ENCODE data around the gene SELENOK. TPM values are rescaled to one million over a fixed set of nuclear protein-coding genes. Genes with fewer than 3 reads are reported as not detected.

SELENOK gene
- total and polyA plus RNA-seq, 2 donors (not counting 3 experiments of a cell fraction or from before 2014, with no cell fraction given) = 26.1 to 35.2 TPM

DNA sequence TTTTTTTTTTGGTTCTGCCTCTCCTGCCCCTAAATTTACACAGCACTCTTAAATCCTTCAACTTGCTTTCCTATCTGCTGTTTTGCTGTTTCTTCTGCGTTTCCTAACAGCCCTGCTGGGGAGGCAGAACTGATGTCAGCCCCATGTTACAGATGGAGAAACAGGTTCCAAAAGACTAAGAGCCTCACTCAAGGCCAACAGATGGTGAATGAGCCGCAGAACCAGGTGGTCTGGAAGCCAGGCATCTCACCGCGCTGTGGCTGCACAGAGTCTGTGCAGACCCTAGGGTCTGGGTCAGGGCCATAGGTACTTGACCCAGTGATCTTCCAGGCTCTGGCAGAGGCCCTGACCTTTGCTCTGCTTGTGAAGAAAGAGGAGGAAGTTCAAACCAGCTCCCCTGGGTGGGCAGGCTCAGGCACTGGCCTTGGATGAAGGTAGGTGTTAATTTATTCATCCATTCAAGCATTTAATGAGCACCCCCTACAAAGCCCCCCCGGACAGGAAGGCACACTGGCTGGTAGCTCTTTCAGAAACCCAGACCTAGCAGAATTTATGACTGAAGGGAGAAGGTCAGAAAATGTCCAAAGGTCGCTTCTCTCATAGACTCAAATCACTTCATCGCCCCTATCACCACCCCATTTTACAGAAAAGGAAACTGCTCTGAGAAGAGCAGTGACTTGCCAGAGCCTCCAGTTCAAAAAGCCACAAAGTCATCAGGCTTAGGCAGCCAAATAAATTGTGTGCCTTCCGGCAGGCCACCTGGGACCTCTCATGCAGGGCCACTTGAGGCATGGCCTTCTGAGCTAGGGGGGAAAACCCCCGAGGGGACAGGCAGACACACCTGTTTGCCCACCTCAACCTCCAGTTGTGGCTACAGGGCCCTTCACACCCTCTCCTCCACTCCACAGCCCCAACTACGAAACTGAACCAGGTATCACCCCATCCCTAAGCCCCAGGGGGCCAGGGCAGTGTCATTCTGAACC lies 48.2 kb downstream of the SELENOK start:
- ChIA-PET POLR2A (no interaction called here), CTCF (no interaction called here)
- dilution Hi-C loops (cut with MboI; ENCODE audit: extremely low pct_ligation_motif_present, low sequenced_read_pairs) = no loop called here
- Histone ChIP-seq H3K36me3 (ENCODE audit: control insufficient read depth in 2 of 2, extremely low read depth in 1 of 2, insufficient read depth in 2 of 2, low read length in 2 of 2) (no peaks in the 10 kb centered on the region), H3K27me3 (ENCODE audit: control insufficient read depth in 2 of 2, insufficient read depth in 2 of 2, low read length in 2 of 2) (peaks cover 27 to 32% of the 10 kb centered on the region in 2 experiments), H3K9me3 (replicated peaks; ENCODE audit: control insufficient read depth, insufficient read depth, low read length) (no peaks in the 10 kb centered on the region), H3K27ac (ENCODE audit: insufficient read depth, low read depth, low read length) (no peak overlapping the region), H2AFZ (ENCODE audit: low read depth, low read length) (no peak overlapping the region), H3K79me2 (ENCODE audit: control insufficient read depth, insufficient read depth, low read length) (no peaks in the 10 kb centered on the region), H3K4me3 (replicated peaks in 1 of 3; ENCODE audit: insufficient read depth in 1 of 3, low read depth in 1 of 3, low read length in 3 of 3) (no peak overlapping the region), H4K20me1 (replicated peaks; ENCODE audit: control insufficient read depth, extremely low read depth, insufficient read depth, low read length) (no peaks in the 10 kb centered on the region), H3K4me1 (ENCODE audit: control insufficient read depth, extremely low read depth, insufficient read depth, low read length) (no peaks in the 10 kb centered on the region), H3K4me2 (ENCODE audit: insufficient read depth, low read length) (no peak overlapping the region), H3K9me1 (replicated peaks; ENCODE audit: control insufficient read depth, extremely low read depth, insufficient read depth, low read length) (no peaks in the 10 kb centered on the region), H3K9ac (replicated peaks; ENCODE audit: extremely low read depth, insufficient read depth, low read length) (no peak overlapping the region)
- TF ChIP-seq EZH2 (IDR thresholded peaks at IDR 0.05; ENCODE audit: borderline replicate concordance, low read depth, low read length, severe bottlenecking) = no peak
- TF ChIP-seq, protein P1, sequence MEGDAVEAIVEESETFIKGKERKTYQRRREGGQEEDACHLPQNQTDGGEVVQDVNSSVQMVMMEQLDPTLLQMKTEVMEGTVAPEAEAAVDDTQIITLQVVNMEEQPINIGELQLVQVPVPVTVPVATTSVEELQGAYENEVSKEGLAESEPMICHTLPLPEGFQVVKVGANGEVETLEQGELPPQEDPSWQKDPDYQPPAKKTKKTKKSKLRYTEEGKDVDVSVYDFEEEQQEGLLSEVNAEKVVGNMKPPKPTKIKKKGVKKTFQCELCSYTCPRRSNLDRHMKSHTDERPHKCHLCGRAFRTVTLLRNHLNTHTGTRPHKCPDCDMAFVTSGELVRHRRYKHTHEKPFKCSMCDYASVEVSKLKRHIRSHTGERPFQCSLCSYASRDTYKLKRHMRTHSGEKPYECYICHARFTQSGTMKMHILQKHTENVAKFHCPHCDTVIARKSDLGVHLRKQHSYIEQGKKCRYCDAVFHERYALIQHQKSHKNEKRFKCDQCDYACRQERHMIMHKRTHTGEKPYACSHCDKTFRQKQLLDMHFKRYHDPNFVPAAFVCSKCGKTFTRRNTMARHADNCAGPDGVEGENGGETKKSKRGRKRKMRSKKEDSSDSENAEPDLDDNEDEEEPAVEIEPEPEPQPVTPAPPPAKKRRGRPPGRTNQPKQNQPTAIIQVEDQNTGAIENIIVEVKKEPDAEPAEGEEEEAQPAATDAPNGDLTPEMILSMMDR (IDR thresholded peaks at IDR 0.05; ENCODE audit: extremely low read depth in 1 of 2, insufficient read depth in 1 of 2, low read depth in 1 of 2, low read length in 2 of 2) = no peak
- no peak for TF ChIP-seq JUN (IDR thresholded peaks at IDR 0.05; ENCODE audit: borderline replicate concordance, insufficient read depth, insufficient read length, low read depth)
- TF ChIP-seq POLR2A (IDR thresholded peaks at IDR 0.05; ENCODE audit: low read depth, low read length) = no peak
- TF ChIP-seq MYC (IDR thresholded peaks at IDR 0.05; ENCODE audit: low read depth, low read length) = no peak
- no peak for DNase-seq (ENCODE audit: low read depth, low spot score)
- no TSS peak for BruUV-seq (replicated peaks)
- intact Hi-C loops (cut with micrococcal nuclease) = no loop called here
- FAIRE-seq = no peak

Data from endothelial cell of umbilical vein (primary cell).